Kidney glomerular epithelial cell (primary cell): ENCODE data around the gene OR5D18.
"Not testable (repeated sequence)": the region's sequence is repeated elsewhere in the genome, so short reads cannot be mapped to it uniquely, and the experiment has no call there.

ENCODE experiments used
- DNase-seq: peaks from one replicate; lab custom pipeline; 2025; lab: John Stamatoyannopoulos, UW

The OR5D18 gene

GRCh38 chr11:55819330-55819729 is at the start of gene OR5D18:
TSS of gene OR5D18 (plus strand) at chr11:55819630. CDS start at chr11:55819630, 0 bp downstream.
- DNase-seq, result no peak

GRCh38 chr11:55773138-55773537 is 46.3 kb upstream of the OR5D18 start, which contains the start of gene OR5D13:
TSS of gene OR5D13 (plus strand) at chr11:55773438. CDS start at chr11:55773438, 0 bp downstream.
- no peak for DNase-seq

GRCh38 chr11:55791606-55792005 is 27.8 kb upstream of the OR5D18 start:
- DNase-seq, result no peak

GRCh38 chr11:55793321-55793720 is 26.1 kb upstream of the OR5D18 start:
- DNase-seq, result no peak

GRCh38 chr11:55795256-55795655 is 24.2 kb upstream of the OR5D18 start, which contains the start of gene OR5D14:
TSS of gene OR5D14 (plus strand) at chr11:55795556. CDS start at chr11:55795556, 0 bp downstream.
- DNase-seq, result no peak

GRCh38 chr11:55806248-55806647 is 13.2 kb upstream of the OR5D18 start:
- DNase-seq, result no peak

- no peak for DNase-seq
Observed at GRCh38 chr11:55811067-55811466, 8.4 kb upstream of the OR5D18 start, which contains the start of gene OR5L1. TSS of gene OR5L1 (plus strand) at chr11:55811367. CDS start at chr11:55811467, 100 bp downstream.

GRCh38 chr11:55826919-55827318 is 7.5 kb downstream of the OR5D18 start, which contains the start of gene OR5L2:
TSS of gene OR5L2 (plus strand) at chr11:55827219. CDS start at chr11:55827219, 0 bp downstream.
- DNase-seq, result no peak

- DNase-seq, result no peak
Observed at GRCh38 chr11:55838452-55838851, 19.0 kb downstream of the OR5D18 start, which contains the start of gene OR5D16. TSS of gene OR5D16 (plus strand) at chr11:55838752. CDS start at chr11:55838752, 0 bp downstream.

- DNase-seq, result no peak
Observed at GRCh38 chr11:55847453-55847852, 28.0 kb downstream of the OR5D18 start.

- no peak for DNase-seq
Observed at GRCh38 chr11:55849037-55849436, 29.6 kb downstream of the OR5D18 start.

GRCh38 chr11:55852141-55852540 is 32.7 kb downstream of the OR5D18 start:
- DNase-seq, result no peak

GRCh38 chr11:55854704-55855103 is 35.3 kb downstream of the OR5D18 start:
- DNase-seq, result no peak

- not testable (repeated sequence) for DNase-seq
Observed at GRCh38 chr11:55867354-55867753, 47.9 kb downstream of the OR5D18 start.
